ENCODE measurements around the gene SMYD2. TPM values are rescaled to one million over a fixed set of nuclear protein-coding genes. Genes with fewer than 3 reads are reported as not detected.

The SMYD2 gene
- polyA plus RNA-seq, 1 donor from 2014 or later: 36.9 TPM

GRCh38 chr1:214289574-214290272 lies 8.8 kb downstream of the SMYD2 start:
- Histone ChIP-seq H3K27ac (ENCODE audit: low read length) (no peak overlapping the region), H3K27me3 (ENCODE audit: insufficient read depth, low read depth, low read length) (no peaks in the 10 kb centered on the region), H3K4me2 (ENCODE audit: low read length) (no peak overlapping the region)

GRCh38 chr1:214290424-214291037 lies 9.6 kb downstream of the SMYD2 start:
- no peak overlapping the region for H2AFZ ChIP-seq (ENCODE audit: low read depth, low read length)
- H3K4me3 ChIP-seq (ENCODE audit: low read length): no peak overlapping the region
- H3K79me2 ChIP-seq (replicated peaks; ENCODE audit: insufficient read depth, low read length): no peaks in the 10 kb centered on the region
- H3K27me3 ChIP-seq (ENCODE audit: insufficient read depth, low read depth, low read length): no peaks in the 10 kb centered on the region
- H3K9me3 ChIP-seq (ENCODE audit: low read length): no peaks in the 10 kb centered on the region
- H3K36me3 ChIP-seq (ENCODE audit: insufficient read depth, low read length): no peaks in the 10 kb centered on the region
- H3K9ac ChIP-seq (ENCODE audit: low read length): no peak overlapping the region
- no peaks in the 10 kb centered on the region for H3K9me2 ChIP-seq (ENCODE audit: insufficient read depth, low read length)
- TF ChIP-seq CTCF (IDR thresholded peaks at IDR 0.05; ENCODE audit: poor library complexity, severe bottlenecking) (no peak), SMC3 (conservative IDR thresholded peaks at IDR 0.05; ENCODE audit: poor library complexity) (no peak), RAD21 (conservative IDR thresholded peaks at IDR 0.05) (no peak), EP300 (conservative IDR thresholded peaks at IDR 0.05; ENCODE audit: poor library complexity, severe bottlenecking) (no peak), TAF1 (IDR thresholded peaks at IDR 0.05; ENCODE audit: low read depth) (no peak), MXI1 (conservative IDR thresholded peaks at IDR 0.05; ENCODE audit: poor library complexity, severe bottlenecking) (no peak), POLR2AphosphoS5 (IDR thresholded peaks at IDR 0.05) (no peak)
- TF ChIP-seq, protein P1, sequence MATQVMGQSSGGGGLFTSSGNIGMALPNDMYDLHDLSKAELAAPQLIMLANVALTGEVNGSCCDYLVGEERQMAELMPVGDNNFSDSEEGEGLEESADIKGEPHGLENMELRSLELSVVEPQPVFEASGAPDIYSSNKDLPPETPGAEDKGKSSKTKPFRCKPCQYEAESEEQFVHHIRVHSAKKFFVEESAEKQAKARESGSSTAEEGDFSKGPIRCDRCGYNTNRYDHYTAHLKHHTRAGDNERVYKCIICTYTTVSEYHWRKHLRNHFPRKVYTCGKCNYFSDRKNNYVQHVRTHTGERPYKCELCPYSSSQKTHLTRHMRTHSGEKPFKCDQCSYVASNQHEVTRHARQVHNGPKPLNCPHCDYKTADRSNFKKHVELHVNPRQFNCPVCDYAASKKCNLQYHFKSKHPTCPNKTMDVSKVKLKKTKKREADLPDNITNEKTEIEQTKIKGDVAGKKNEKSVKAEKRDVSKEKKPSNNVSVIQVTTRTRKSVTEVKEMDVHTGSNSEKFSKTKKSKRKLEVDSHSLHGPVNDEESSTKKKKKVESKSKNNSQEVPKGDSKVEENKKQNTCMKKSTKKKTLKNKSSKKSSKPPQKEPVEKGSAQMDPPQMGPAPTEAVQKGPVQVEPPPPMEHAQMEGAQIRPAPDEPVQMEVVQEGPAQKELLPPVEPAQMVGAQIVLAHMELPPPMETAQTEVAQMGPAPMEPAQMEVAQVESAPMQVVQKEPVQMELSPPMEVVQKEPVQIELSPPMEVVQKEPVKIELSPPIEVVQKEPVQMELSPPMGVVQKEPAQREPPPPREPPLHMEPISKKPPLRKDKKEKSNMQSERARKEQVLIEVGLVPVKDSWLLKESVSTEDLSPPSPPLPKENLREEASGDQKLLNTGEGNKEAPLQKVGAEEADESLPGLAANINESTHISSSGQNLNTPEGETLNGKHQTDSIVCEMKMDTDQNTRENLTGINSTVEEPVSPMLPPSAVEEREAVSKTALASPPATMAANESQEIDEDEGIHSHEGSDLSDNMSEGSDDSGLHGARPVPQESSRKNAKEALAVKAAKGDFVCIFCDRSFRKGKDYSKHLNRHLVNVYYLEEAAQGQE (IDR thresholded peaks at IDR 0.05; ENCODE audit: borderline replicate concordance): no peak
- H4K20me1 ChIP-seq (ENCODE audit: insufficient read depth): no peaks in the 10 kb centered on the region
- H3K4me2 ChIP-seq (ENCODE audit: low read length): no peak overlapping the region
- H3K27ac ChIP-seq (ENCODE audit: low read length): no peak overlapping the region
- H3F3A ChIP-seq (ENCODE audit: insufficient read depth, low read length, poor library complexity, severe bottlenecking): no peaks in the 10 kb centered on the region

More at GRCh38 chr1:214289574-214290272, 8.8 kb downstream of the SMYD2 start:
- no peaks in the 10 kb centered on the region for H4K20me1 ChIP-seq (ENCODE audit: insufficient read depth)
- H2AFZ ChIP-seq (ENCODE audit: low read depth, low read length): no peak overlapping the region
- H3K9me3 ChIP-seq (ENCODE audit: low read length): no peaks in the 10 kb centered on the region
- no peaks in the 10 kb centered on the region for H3F3A ChIP-seq (ENCODE audit: insufficient read depth, low read length, poor library complexity, severe bottlenecking)
- TF ChIP-seq RAD21 (conservative IDR thresholded peaks at IDR 0.05) (no peak), POLR2AphosphoS5 (IDR thresholded peaks at IDR 0.05) (no peak), TAF1 (IDR thresholded peaks at IDR 0.05; ENCODE audit: low read depth) (no peak), CTCF (IDR thresholded peaks at IDR 0.05; ENCODE audit: poor library complexity, severe bottlenecking) (no peak)
- H3K36me3 ChIP-seq (ENCODE audit: insufficient read depth, low read length): no peaks in the 10 kb centered on the region
- no peak overlapping the region for H3K9ac ChIP-seq (ENCODE audit: low read length)
- no peaks in the 10 kb centered on the region for H3K9me2 ChIP-seq (ENCODE audit: insufficient read depth, low read length)
- H3K79me2 ChIP-seq (replicated peaks; ENCODE audit: insufficient read depth, low read length): no peaks in the 10 kb centered on the region
- H3K4me3 ChIP-seq (ENCODE audit: low read length): no peak overlapping the region

All from neural cell (in vitro differentiated cells).